ENCODE data around the gene PBX1.

The PBX1 gene

DNA sequence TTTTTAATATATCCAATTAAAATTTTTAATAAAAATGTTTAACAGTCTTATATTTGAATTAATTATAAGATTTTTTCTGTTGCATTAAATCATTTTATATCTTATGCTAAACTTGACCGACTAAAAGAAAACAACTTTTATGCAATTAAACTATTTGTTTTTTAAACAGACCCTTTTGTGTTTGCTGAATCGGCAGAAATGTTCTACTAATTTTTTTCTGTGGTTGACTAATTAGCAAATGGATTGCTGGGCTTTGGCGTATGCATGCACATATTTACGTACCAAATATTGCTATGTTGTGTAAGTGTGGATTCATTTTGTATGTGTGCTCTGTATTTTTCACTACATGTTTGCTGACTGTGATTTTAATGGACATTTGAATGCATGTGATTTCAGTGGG, 174.8 kb downstream of the PBX1 start:
- DNase-seq = no peak

DNA sequence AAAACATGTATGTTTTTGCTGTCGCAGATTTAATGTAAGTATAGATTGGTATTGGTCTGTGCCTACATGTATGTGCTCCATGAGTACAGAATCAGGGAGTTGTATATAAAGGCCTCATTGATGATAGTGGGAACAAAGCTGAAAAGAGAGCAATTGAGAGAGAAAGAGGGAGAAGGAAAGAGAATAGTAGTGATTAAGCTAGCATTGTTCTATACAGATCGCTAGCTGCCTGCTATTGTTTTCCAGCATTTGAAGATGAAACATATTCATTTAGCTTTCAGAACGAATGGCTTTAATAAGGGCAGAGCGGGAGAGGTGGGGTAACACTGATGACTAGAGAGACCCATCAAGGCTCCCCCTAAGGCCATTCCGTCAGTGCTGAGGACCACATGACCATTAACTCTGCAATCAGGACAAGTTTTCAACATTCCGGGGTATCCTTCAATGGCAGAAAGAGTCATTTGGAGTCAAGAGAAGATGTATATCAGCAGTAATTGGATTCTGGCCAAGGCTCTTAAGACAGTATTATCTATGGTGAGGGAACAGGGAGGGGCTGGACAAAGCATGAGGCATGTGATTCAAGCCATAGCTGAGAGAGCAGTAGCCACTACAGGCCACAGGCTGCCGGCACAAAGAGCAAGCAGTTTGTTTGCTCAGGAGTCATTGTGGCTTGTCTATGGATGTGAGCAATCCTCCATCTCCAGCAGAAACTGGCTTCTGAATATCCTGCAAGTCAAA, 176.5 kb downstream of the PBX1 start:
- DNase-seq = no peak

- DNase-seq = no peak
Observed at GRCh38 chr1:164736137-164736536, 177.2 kb downstream of the PBX1 start.

- no peak for DNase-seq
Observed at GRCh38 chr1:164739189-164739588, 180.2 kb downstream of the PBX1 start.

- DNase-seq = no peak
Observed at GRCh38 chr1:164740000-164740526, 181.1 kb downstream of the PBX1 start.

- DNase-seq = no peak
Observed at GRCh38 chr1:164742745-164743144, 183.8 kb downstream of the PBX1 start.

DNA sequence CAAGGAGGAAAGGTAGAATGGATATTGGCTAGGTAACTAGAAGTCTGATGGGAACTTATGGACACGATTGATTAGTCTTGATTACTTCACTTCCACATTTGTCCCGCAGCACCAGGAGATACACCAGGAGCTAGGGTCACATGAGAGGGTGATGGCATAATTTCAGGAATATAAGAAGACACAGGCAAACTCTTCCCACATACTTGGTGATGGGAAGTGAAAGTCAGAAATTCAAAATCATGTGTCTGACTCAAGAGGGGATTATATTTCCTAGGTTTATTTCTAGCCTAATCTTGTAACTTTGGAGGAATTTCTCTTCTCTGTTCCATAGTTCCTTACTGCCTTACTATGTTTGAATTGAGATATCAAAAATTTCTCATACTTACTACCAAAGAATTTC, 185.0 kb downstream of the PBX1 start:
- DNase-seq = no peak

DNA sequence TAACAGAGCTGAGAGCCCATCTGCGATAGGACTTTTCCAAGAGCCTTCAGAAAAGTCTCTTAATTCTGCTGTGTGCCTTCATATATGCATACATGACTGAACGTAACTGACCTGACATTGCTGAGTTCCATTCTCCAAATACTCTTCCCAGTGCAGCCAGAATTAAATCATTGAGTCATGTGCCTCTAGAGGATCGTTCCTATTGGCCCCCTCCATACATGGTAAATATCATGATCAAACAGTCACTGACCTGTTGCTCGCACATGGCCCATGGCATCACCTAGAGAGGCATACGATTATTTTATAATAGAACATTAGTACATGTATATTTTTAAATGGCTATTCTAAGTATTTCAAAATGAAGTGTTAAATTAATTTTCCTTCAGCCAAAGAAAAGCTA, 186.8 kb downstream of the PBX1 start:
- no peak for DNase-seq

DNA sequence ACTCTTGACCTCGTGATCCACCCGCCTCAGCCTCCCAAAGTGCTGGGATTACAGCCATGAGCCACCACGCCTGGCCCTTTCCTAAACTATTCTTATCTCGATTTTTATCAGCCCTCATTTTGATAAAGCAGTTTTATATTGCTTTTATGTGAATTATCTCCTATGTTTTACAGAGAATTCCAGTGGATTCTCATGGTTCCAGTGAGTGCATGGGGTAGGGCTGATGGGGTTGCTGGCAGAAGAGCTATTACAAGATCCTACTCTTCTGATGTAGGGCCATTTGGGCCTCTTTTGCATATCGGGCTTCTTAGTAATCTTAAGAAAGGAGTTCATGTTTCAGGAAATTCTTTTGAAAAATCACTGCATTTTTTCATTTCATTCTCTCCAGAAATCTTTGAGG, 187.6 kb downstream of the PBX1 start:
- DNase-seq = no peak

DNA sequence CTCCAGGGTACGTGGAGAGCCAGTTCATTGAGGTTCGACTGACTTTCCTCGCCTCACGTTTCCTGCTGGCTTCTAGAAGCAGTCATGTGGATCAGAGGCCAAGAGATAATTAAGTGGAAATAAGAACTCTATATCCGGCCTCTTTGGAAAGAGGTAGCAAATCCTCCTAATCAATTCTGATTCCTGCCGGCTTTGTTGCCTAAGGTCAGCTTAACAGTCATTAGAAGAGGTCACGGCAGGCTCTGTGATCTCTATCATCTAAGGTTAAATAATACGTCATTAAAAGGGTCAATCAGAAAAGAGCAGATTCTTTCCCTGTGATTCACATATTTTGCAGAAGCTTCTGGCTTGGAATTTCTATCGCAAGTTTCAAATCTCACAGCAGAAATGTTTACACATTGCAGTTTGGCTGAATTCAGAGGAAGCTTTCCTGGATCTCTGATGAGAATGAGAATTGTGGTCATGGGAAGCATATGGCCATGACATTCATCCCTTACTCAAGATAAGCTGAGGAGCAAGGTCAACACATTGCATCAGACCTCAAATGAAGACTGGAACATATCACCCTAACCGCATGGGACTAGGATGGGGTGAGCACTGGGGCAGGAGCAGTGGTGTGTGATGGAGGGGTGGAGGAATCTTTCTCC, 189.4 kb downstream of the PBX1 start:
- no peak for DNase-seq

- DNase-seq = no peak
Observed at GRCh38 chr1:164753521-164754077, 194.6 kb downstream of the PBX1 start.

DNA sequence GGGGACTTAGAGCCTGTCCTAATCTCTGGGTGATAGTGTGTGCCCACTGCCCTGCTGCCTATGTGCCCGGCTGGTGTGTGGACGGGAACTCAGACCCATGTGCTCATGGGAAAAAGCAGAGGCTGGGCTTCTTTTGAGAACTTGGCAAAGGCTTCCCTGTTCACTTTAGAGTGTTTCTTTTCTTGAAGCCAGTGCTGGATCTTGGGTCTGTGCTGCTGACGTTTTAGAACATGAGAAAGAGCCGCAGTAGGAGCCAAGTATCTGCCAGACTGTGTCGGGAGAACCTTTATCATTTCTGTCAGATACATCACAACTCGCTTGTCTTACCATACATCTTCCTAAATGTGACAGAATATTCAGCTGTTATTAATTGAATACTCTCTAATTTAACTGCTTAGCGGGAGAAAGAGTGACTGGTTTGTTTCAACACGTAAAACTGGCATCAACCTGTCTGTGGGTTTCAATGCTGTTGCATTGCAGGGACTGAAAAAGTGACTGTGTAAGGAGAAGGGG, 195.2 kb downstream of the PBX1 start:
- no peak for DNase-seq

- peak; percentile 66 for DNase-seq
Observed at GRCh38 chr1:164755690-164756089, 196.7 kb downstream of the PBX1 start.

DNA sequence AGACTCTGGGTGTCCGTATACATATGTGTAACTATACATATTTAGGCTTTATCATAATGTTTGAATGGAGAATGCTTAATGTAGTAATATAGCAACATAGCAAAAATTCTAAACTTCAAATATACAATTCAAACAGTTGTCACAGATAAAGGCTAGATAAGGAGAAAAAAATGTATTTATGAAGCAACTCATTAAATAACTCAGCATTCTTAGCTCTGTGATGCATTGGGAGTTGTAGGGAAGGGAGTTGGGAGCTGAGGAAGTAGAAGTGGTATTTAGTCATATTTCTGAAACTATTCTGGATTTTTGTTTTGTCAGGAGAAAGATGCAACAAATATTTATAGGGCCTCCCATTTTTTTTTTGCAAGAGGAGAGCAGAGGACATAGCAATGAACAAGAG, 197.8 kb downstream of the PBX1 start:
- DNase-seq = no peak

- DNase-seq = no peak
Observed at GRCh38 chr1:164757625-164758024, 198.6 kb downstream of the PBX1 start.

GRCh38 chr1:164759144-164759920, 200.3 kb downstream of the PBX1 start:
- DNase-seq = no peak

GRCh38 chr1:164759979-164760469, 201.0 kb downstream of the PBX1 start:
- no peak for DNase-seq

- DNase-seq = no peak
Observed at GRCh38 chr1:164760569-164760968, 201.6 kb downstream of the PBX1 start.

DNA sequence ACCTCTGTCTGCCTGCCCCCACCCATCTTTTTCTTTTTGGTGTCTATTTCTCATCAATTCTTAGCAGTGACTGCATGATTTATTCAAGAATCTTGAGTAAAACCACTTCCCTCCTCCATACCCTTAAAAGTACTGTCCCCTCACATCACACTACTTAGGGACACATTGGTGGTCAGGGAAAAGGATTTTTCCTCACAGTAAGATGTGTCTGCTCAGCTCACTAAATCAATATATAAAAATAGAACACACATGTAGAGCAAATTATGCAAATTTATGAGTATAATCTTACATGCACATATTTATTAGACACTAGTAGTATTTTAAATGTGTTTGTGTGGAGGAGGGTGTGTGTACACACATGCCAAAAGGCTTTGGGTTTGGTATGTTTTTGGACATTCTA, 202.0 kb downstream of the PBX1 start:
- DNase-seq = no peak

GRCh38 chr1:164763098-164763497, 204.1 kb downstream of the PBX1 start:
- DNase-seq = no peak

DNA sequence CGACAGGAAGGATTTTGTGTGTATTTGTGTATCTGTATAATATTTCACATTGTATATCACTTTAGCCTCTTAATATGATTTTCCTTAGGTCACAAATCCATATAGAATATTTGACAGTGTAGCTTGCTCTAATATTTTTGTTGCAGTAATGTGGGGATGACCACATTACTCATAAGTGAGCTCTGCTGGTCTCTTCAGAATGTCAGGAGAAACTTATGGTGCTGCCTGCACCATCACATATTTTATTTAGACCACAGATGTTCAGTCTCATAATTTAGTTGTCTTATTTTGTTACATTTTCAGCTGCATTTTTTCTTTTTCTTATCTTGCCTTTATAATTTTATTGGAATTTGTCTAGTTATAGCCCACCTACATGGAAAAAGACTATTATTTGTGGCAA, 205.3 kb downstream of the PBX1 start:
- DNase-seq = no peak

GRCh38 chr1:164765557-164765956, 206.6 kb downstream of the PBX1 start:
- DNase-seq = no peak

Data from NCI-H1048 (cell line).